AG10803 (cell line): ENCODE data around the gene CCDC141.
A peak's percentile ranks its signal among the peaks of the same experiment; 100 is the strongest.

Experiments
- DNase-seq: peaks from one replicate; pipeline ENCODE4 v3.0.0; 2010; ENCODE audit warnings: low read depth
- H3K4me3 ChIP-seq: 2 replicates; pipeline ENCODE4 v1.5.1; 2011; ENCODE audit warnings: mild to moderate bottlenecking, low read length, control low read depth
- CTCF ChIP-seq: conservative IDR thresholded peaks from 2 replicates; pipeline ENCODE4 v1.5.1; 2011; ENCODE audit warnings: mild to moderate bottlenecking, low read length, control low read depth, inconsistent platforms

CCDC141 gene

GRCh38 chr2:178924817-178925216 is 125.1 kb downstream of the CCDC141 start:
- DNase-seq = no peak
- H3K4me3 ChIP-seq = no peak overlapping the region
- TF ChIP-seq CTCF = no peak

GRCh38 chr2:178923546-178923945 is 126.4 kb downstream of the CCDC141 start:
- no peak for TF ChIP-seq CTCF
- DNase-seq = no peak
- no peak overlapping the region for H3K4me3 ChIP-seq

GRCh38 chr2:178920916-178921513 is 128.9 kb downstream of the CCDC141 start:
- no peak for DNase-seq
- H3K4me3 ChIP-seq = no peak overlapping the region
- no peak for TF ChIP-seq CTCF

GRCh38 chr2:178917555-178917954 is 132.4 kb downstream of the CCDC141 start:
- no peak for DNase-seq
- no peak for TF ChIP-seq CTCF
- H3K4me3 ChIP-seq = no peak overlapping the region

- no peak for DNase-seq
- no peak for TF ChIP-seq CTCF
- H3K4me3 ChIP-seq = no peak overlapping the region
These were observed 134.3 kb downstream of the CCDC141 start for GRCh38 chr2:178915423-178916173.

- DNase-seq = peak; percentile 84
- TF ChIP-seq CTCF = peak; percentile 99
- no peak overlapping the region for H3K4me3 ChIP-seq
These were observed 135.6 kb downstream of the CCDC141 start for GRCh38 chr2:178914259-178914849.

- TF ChIP-seq CTCF = no peak
- no peak for DNase-seq
- H3K4me3 ChIP-seq = no peak overlapping the region
These were observed 136.9 kb downstream of the CCDC141 start for GRCh38 chr2:178913049-178913441.
